ENCODE measurements around the gene FAM47C.
A peak's percentile ranks its signal among the peaks of the same experiment; 100 is the strongest.
"Not testable (repeated sequence)": the region's sequence is repeated elsewhere in the genome, so short reads cannot be mapped to it uniquely, and the experiment has no call there.

FAM47C gene

GRCh38 chrX:37008182-37008581 is at the start of gene FAM47C:
Gene FAM47C, plus strand, starts transcription at chrX:37008366. Its CDS starts 45 bp downstream, at chrX:37008411.
- DNase-seq: not testable (repeated sequence)

- no peak for DNase-seq
Observed at GRCh38 chrX:36961590-36961989, 46.6 kb upstream of the FAM47C start.

GRCh38 chrX:36963069-36963808 is 44.9 kb upstream of the FAM47C start:
- DNase-seq: no peak

- DNase-seq: no peak
Observed at GRCh38 chrX:36963852-36964251, 44.3 kb upstream of the FAM47C start.

GRCh38 chrX:36973575-36973974 is 34.6 kb upstream of the FAM47C start:
- DNase-seq: no peak

- no peak for DNase-seq
Observed at GRCh38 chrX:36974911-36975310, 33.3 kb upstream of the FAM47C start.

- DNase-seq: peak; percentile 15
Observed at GRCh38 chrX:36978886-36979285, 29.3 kb upstream of the FAM47C start.

- no peak for DNase-seq
Observed at GRCh38 chrX:36983831-36984230, 24.3 kb upstream of the FAM47C start.

- not testable (repeated sequence) for DNase-seq
Observed at GRCh38 chrX:36985416-36986209, 22.6 kb upstream of the FAM47C start.

GRCh38 chrX:36986231-36986630 is 21.9 kb upstream of the FAM47C start:
- no peak for DNase-seq

- DNase-seq: not testable (repeated sequence)
Observed at GRCh38 chrX:36987212-36987611, 21.0 kb upstream of the FAM47C start.

- no peak for DNase-seq
Observed at GRCh38 chrX:37000140-37000539, 8.0 kb upstream of the FAM47C start.

GRCh38 chrX:37010496-37010895 is 2.3 kb downstream of the FAM47C start:
- DNase-seq: no peak

GRCh38 chrX:37034260-37034659 is 26.1 kb downstream of the FAM47C start:
- DNase-seq: not testable (repeated sequence)

- DNase-seq: not testable (repeated sequence)
Observed at GRCh38 chrX:37036674-37037220, 28.6 kb downstream of the FAM47C start.

GRCh38 chrX:37038814-37039213 is 30.6 kb downstream of the FAM47C start:
- DNase-seq: not testable (repeated sequence)

GRCh38 chrX:37042956-37043885 is 35.1 kb downstream of the FAM47C start:
- not testable (repeated sequence) for DNase-seq

- DNase-seq: no peak
Observed at GRCh38 chrX:37047776-37048175, 39.6 kb downstream of the FAM47C start.

- DNase-seq: not testable (repeated sequence)
Observed at GRCh38 chrX:37057572-37057971, 49.4 kb downstream of the FAM47C start.

- DNase-seq: peak; percentile 27
Observed at GRCh38 chrX:37060999-37061398, 52.8 kb downstream of the FAM47C start.
